ENCODE measurements around the gene CFAP77. TPM values are rescaled to one million over a fixed set of nuclear protein-coding genes. Genes with fewer than 3 reads are reported as not detected.

The CFAP77 gene
- total RNA-seq, 1 experiment from 2014 or later, result 1.6 TPM

- DNase-seq, result no peak
- H3K4me3 ChIP-seq (ENCODE audit: insufficient read depth, low read depth, low read length), result no peak overlapping the region
- H3K36me3 ChIP-seq (replicated peaks; ENCODE audit: control insufficient read depth, insufficient read depth, low read length), result no peaks in the 10 kb centered on the region
- H3K27me3 ChIP-seq (ENCODE audit: control insufficient read depth, insufficient read depth, low read length), result no peaks in the 10 kb centered on the region
Measured at GRCh38 chr9:132422574-132422973, 12.6 kb downstream of the CFAP77 start.

GRCh38 chr9:132423503-132423902 is 13.5 kb downstream of the CFAP77 start:
- H3K27me3 ChIP-seq (ENCODE audit: control insufficient read depth, insufficient read depth, low read length), result no peaks in the 10 kb centered on the region
- DNase-seq, result no peak
- no peaks in the 10 kb centered on the region for H3K36me3 ChIP-seq (replicated peaks; ENCODE audit: control insufficient read depth, insufficient read depth, low read length)
- no peak overlapping the region for H3K4me3 ChIP-seq (ENCODE audit: insufficient read depth, low read depth, low read length)

- Histone ChIP-seq H3K27me3 (ENCODE audit: control insufficient read depth, insufficient read depth, low read length) (no peaks in the 10 kb centered on the region), H3K4me3 (ENCODE audit: insufficient read depth, low read depth, low read length) (no peak overlapping the region), H3K36me3 (replicated peaks; ENCODE audit: control insufficient read depth, insufficient read depth, low read length) (no peaks in the 10 kb centered on the region)
- peak; percentile 52 for DNase-seq
Measured at GRCh38 chr9:132424857-132425674, 15.1 kb downstream of the CFAP77 start.

- Histone ChIP-seq H3K4me3 (ENCODE audit: insufficient read depth, low read depth, low read length) (no peak overlapping the region), H3K36me3 (replicated peaks; ENCODE audit: control insufficient read depth, insufficient read depth, low read length) (no peaks in the 10 kb centered on the region), H3K27me3 (ENCODE audit: control insufficient read depth, insufficient read depth, low read length) (no peaks in the 10 kb centered on the region)
- no peak for DNase-seq
Measured at GRCh38 chr9:132425675-132426062, 15.7 kb downstream of the CFAP77 start.

- no peaks in the 10 kb centered on the region for H3K36me3 ChIP-seq (replicated peaks; ENCODE audit: control insufficient read depth, insufficient read depth, low read length)
- H3K4me3 ChIP-seq (ENCODE audit: insufficient read depth, low read depth, low read length), result no peak overlapping the region
- no peak for DNase-seq
- no peaks in the 10 kb centered on the region for H3K27me3 ChIP-seq (ENCODE audit: control insufficient read depth, insufficient read depth, low read length)
Measured at GRCh38 chr9:132426639-132427414, 16.8 kb downstream of the CFAP77 start.

- Histone ChIP-seq H3K4me3 (ENCODE audit: insufficient read depth, low read depth, low read length) (no peak overlapping the region), H3K27me3 (ENCODE audit: control insufficient read depth, insufficient read depth, low read length) (no peaks in the 10 kb centered on the region), H3K36me3 (replicated peaks; ENCODE audit: control insufficient read depth, insufficient read depth, low read length) (no peaks in the 10 kb centered on the region)
- no peak for DNase-seq
Measured at GRCh38 chr9:132430998-132431397, 21.0 kb downstream of the CFAP77 start.

GRCh38 chr9:132434881-132435280 is 24.9 kb downstream of the CFAP77 start:
- no peak overlapping the region for H3K4me3 ChIP-seq (ENCODE audit: insufficient read depth, low read depth, low read length)
- no peak for DNase-seq
- H3K36me3 ChIP-seq (replicated peaks; ENCODE audit: control insufficient read depth, insufficient read depth, low read length), result no peaks in the 10 kb centered on the region
- H3K27me3 ChIP-seq (ENCODE audit: control insufficient read depth, insufficient read depth, low read length), result no peaks in the 10 kb centered on the region

GRCh38 chr9:132439153-132439552 is 29.1 kb downstream of the CFAP77 start:
- no peaks in the 10 kb centered on the region for H3K27me3 ChIP-seq (ENCODE audit: control insufficient read depth, insufficient read depth, low read length)
- H3K4me3 ChIP-seq (ENCODE audit: insufficient read depth, low read depth, low read length), result no peak overlapping the region
- H3K36me3 ChIP-seq (replicated peaks; ENCODE audit: control insufficient read depth, insufficient read depth, low read length), result no peaks in the 10 kb centered on the region
- DNase-seq, result no peak

- DNase-seq, result no peak
- no peak overlapping the region for H3K4me3 ChIP-seq (ENCODE audit: insufficient read depth, low read depth, low read length)
- H3K36me3 ChIP-seq (replicated peaks; ENCODE audit: control insufficient read depth, insufficient read depth, low read length), result no peaks in the 10 kb centered on the region
- no peaks in the 10 kb centered on the region for H3K27me3 ChIP-seq (ENCODE audit: control insufficient read depth, insufficient read depth, low read length)
Measured at GRCh38 chr9:132440735-132441134, 30.7 kb downstream of the CFAP77 start.

- no peaks in the 10 kb centered on the region for H3K36me3 ChIP-seq (replicated peaks; ENCODE audit: control insufficient read depth, insufficient read depth, low read length)
- no peaks in the 10 kb centered on the region for H3K27me3 ChIP-seq (ENCODE audit: control insufficient read depth, insufficient read depth, low read length)
- no peak overlapping the region for H3K4me3 ChIP-seq (ENCODE audit: insufficient read depth, low read depth, low read length)
- DNase-seq, result no peak
Measured at GRCh38 chr9:132441404-132441803, 31.4 kb downstream of the CFAP77 start.

- Histone ChIP-seq H3K27me3 (ENCODE audit: control insufficient read depth, insufficient read depth, low read length) (no peaks in the 10 kb centered on the region), H3K36me3 (replicated peaks; ENCODE audit: control insufficient read depth, insufficient read depth, low read length) (no peaks in the 10 kb centered on the region), H3K4me3 (ENCODE audit: insufficient read depth, low read depth, low read length) (no peak overlapping the region)
- DNase-seq, result no peak
Measured at GRCh38 chr9:132443951-132444607, 34.1 kb downstream of the CFAP77 start.

GRCh38 chr9:132446887-132447286 is 36.9 kb downstream of the CFAP77 start:
- H3K27me3 ChIP-seq (ENCODE audit: control insufficient read depth, insufficient read depth, low read length), result no peaks in the 10 kb centered on the region
- H3K4me3 ChIP-seq (ENCODE audit: insufficient read depth, low read depth, low read length), result no peak overlapping the region
- H3K36me3 ChIP-seq (replicated peaks; ENCODE audit: control insufficient read depth, insufficient read depth, low read length), result no peaks in the 10 kb centered on the region
- DNase-seq, result no peak

- Histone ChIP-seq H3K27me3 (ENCODE audit: control insufficient read depth, insufficient read depth, low read length) (no peaks in the 10 kb centered on the region), H3K36me3 (replicated peaks; ENCODE audit: control insufficient read depth, insufficient read depth, low read length) (no peaks in the 10 kb centered on the region), H3K4me3 (ENCODE audit: insufficient read depth, low read depth, low read length) (no peak overlapping the region)
- peak; percentile 87 for DNase-seq
Measured at GRCh38 chr9:132447346-132447745, 37.3 kb downstream of the CFAP77 start.

- Histone ChIP-seq H3K4me3 (ENCODE audit: insufficient read depth, low read depth, low read length) (no peak overlapping the region), H3K36me3 (replicated peaks; ENCODE audit: control insufficient read depth, insufficient read depth, low read length) (no peaks in the 10 kb centered on the region), H3K27me3 (ENCODE audit: control insufficient read depth, insufficient read depth, low read length) (no peaks in the 10 kb centered on the region)
- DNase-seq, result no peak
Measured at GRCh38 chr9:132447902-132448301, 37.9 kb downstream of the CFAP77 start.

- no peak for DNase-seq
- H3K4me3 ChIP-seq (ENCODE audit: insufficient read depth, low read depth, low read length), result no peak overlapping the region
- H3K36me3 ChIP-seq (replicated peaks; ENCODE audit: control insufficient read depth, insufficient read depth, low read length), result no peaks in the 10 kb centered on the region
- no peaks in the 10 kb centered on the region for H3K27me3 ChIP-seq (ENCODE audit: control insufficient read depth, insufficient read depth, low read length)
Measured at GRCh38 chr9:132451276-132451675, 41.3 kb downstream of the CFAP77 start.
